HG02970 (cell line): ENCODE measurements around the gene ING5.

ENCODE experiments used
- ATAC-seq: cut with Tn5 transposase; IDR thresholded peaks from one replicate; pipeline ENCODE4 v1.9.1; 2021; ENCODE audit warnings: mild to moderate bottlenecking, moderate library complexity, moderate number of reproducible peaks; ENCODE audit not compliant: unreplicated experiment, low FRiP score

ING5 gene

GRCh38 chr2:241672243-241673188 lies 29.3 kb upstream of the ING5 start:
- ATAC-seq = no peak

DNA sequence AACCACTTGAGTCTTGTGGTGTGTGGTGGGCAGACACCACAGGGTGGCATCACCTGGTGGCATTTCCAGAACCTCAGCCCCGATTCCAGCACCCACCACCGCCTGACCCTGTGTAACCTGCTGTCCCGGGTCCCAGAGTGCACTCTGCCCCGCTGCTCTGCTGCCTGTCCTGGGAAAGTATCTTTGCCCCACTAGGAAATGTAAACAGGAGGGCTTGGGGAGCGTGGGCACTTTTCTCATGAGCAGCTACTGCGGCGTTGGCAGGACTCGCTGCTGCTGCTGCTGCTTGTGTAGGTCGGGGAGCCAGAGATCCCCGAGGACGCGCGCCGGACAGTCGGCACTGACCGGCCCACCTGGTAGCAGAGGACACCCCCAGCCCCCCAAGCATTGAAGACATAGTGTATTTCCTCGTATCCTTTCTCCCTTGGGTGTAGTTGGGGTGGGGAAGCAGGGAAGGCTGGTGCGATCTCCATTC lies 28.6 kb upstream of the ING5 start:
- no peak for ATAC-seq

GRCh38 chr2:241673797-241674725 lies 27.8 kb upstream of the ING5 start:
- no peak for ATAC-seq

- no peak for ATAC-seq
Observed at GRCh38 chr2:241675885-241676284, 26.0 kb upstream of the ING5 start.

GRCh38 chr2:241676665-241677064 lies 25.2 kb upstream of the ING5 start:
- ATAC-seq = no peak

- ATAC-seq = no peak
Observed at GRCh38 chr2:241677392-241677791, 24.4 kb upstream of the ING5 start.

GRCh38 chr2:241678307-241678706 lies 23.5 kb upstream of the ING5 start:
- no peak for ATAC-seq

- no peak for ATAC-seq
Observed at GRCh38 chr2:241678784-241679540, 22.9 kb upstream of the ING5 start.

GRCh38 chr2:241680044-241680443 lies 21.8 kb upstream of the ING5 start:
- no peak for ATAC-seq

- ATAC-seq = no peak
Observed at GRCh38 chr2:241680827-241681599, 20.8 kb upstream of the ING5 start.

- ATAC-seq = peak; percentile 5
Observed at GRCh38 chr2:241686324-241686649, 15.6 kb upstream of the ING5 start.

- ATAC-seq = peak; percentile 95
Observed at GRCh38 chr2:241686650-241687425, 15.0 kb upstream of the ING5 start, which contains the start of gene DTYMK. TSS of gene DTYMK (minus strand) at chr2:241686815. CDS start at chr2:241686783, 32 bp downstream.

DNA sequence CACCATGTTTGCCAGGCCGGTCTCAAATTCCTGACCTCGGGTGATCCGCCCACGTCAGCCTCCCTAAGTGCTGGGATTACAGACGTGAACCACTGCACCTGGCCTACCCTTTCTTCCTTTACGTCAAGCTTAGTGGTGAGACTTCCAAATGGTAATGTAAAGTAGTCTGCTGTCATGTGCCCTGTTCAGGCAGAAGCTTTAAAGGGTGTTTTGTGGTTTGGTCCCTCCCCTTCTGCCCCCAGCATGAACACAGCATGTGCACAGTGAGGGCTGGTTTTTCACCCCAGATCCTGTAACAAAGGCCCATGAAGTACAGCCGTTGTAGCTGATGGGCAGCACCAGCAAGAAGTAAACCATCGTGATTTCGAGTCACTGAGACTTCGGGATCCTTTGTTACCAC lies 12.5 kb upstream of the ING5 start:
- ATAC-seq = no peak

GRCh38 chr2:241690202-241690717 lies 11.6 kb upstream of the ING5 start:
- ATAC-seq = no peak

- ATAC-seq = no peak
Observed at GRCh38 chr2:241692448-241692847, 9.4 kb upstream of the ING5 start.

DNA sequence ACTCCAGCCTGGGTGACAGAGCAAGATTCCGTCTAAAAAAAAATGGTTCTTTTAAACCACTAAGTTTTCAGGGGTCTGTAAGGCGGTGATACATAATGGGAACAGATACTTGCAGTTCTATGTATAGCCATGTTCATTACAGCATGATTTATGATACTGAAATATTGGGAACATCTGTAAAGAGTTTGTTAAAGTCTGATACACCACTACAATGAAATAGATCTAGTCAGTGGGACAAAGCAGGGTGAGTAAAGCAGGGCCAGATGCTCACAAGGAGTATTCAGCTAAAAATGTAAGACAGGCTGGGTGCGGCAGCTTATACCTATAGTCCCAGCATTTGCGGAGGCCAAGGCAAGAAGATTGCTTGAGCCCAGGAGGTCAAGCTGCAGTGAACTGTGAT lies 6.2 kb upstream of the ING5 start:
- no peak for ATAC-seq

GRCh38 chr2:241701149-241701398 lies 765 bp upstream of the ING5 start:
- no peak for ATAC-seq

DNA sequence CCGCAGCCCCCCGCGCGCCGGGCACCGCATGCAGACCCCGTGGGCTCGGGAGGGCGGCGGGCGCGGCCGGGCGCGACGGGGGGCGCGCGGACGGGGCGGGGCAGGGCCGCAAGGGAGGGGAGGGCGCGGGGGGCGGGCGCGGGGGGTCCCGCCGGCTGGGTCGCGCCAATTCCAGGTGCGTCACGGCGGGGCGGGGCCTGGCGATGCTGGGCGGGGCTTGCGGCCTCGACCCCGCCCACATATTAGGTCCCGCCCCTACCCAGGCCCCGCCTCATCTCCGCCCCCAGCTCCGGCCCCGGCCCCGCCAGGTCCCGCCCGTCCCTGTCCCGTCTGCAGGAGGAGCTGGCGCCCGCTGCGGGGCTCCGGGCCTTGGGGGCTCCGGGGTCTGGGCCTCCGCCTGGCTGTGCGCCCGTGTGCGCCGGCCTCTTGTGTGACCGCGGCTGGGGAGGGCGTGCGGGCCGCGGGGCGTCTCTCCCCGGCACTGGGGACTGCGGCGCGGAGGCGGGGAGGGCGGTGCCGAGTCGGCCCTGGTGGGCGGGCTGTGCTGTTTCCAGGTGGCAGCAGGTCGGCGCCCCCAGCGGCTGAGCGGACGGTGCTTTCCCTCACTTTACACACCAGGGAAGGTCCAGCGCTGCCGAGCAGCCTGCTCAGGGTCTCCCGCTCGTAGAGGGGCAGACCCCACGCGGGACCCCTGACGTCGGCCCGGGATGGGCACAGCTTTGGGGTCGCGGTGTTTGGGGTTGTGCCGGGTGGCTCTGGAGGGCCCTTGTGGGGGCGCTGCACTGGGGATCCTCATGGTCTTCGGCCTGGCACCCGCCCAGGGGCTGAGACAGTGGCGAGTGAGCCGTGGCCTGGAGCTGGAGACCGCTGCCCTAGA lies 554 bp downstream of the ING5 start:
- ATAC-seq = peak; percentile 62
